Brain microvascular endothelial cell (primary cell): ENCODE results near the gene CACNA1I.

Experiments used
- DNase-seq: peaks from one replicate; pipeline ENCODE4 v3.0.0-alpha.2; 2020
- H3K27ac ChIP-seq: fragments of 250-450 bp; sonication (Bioruptor Pico); 2 replicates; pipeline ENCODE4 v1.5.1; 2020; ENCODE audit warnings: mild to moderate bottlenecking, moderate library complexity
- H3K27me3 ChIP-seq: fragments of 250-450 bp; sonication (Bioruptor Pico); replicated peaks from 2 replicates; pipeline ENCODE4 v1.5.1; 2020; ENCODE audit warnings: mild to moderate bottlenecking
- H3K36me3 ChIP-seq: fragments of 250-450 bp; sonication (Bioruptor Pico); replicated peaks from 2 replicates; pipeline ENCODE4 v1.5.1; 2020; ENCODE audit warnings: mild to moderate bottlenecking
- H3K4me3 ChIP-seq: 2 replicates; pipeline ENCODE4 v1.5.1; 2011; ENCODE audit warnings: low read depth, mild to moderate bottlenecking, control low read depth, low read length, moderate library complexity
- in situ Hi-C: cut with HindIII; loops from 2 replicates; pipeline ENCODE4 v1.10.0; 2017; ENCODE audit warnings: low sequenced_read_pairs, low pct_ligation_motif_present
- TF ChIP-seq, protein P1 (sequence below): IDR thresholded peaks from 2 replicates; pipeline ENCODE4 v1.5.1; 2011; ENCODE audit warnings: low read depth, mild to moderate bottlenecking, moderate library complexity, low read length, control low read depth, inconsistent platforms; ENCODE audit errors: missing control alignments

CACNA1I gene

DNA sequence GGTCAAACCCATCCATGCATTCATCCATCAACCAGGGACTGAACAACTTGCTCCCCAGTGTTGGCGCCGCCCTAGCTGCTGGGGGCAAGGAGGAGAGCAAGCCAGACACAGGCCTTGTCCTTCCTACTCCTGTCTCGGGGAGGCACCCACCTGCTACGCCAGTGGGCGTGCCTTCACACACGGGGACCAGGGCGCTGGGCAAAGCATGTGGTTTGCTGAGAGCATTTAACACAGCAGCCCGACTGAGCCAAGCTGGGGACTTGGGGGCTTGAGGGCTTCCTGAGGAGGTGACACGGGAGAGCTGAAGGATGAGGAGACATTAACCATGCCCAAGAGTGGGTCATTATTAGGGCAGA, 30.6 kb downstream of the CACNA1I start:
- TF ChIP-seq, protein P1, sequence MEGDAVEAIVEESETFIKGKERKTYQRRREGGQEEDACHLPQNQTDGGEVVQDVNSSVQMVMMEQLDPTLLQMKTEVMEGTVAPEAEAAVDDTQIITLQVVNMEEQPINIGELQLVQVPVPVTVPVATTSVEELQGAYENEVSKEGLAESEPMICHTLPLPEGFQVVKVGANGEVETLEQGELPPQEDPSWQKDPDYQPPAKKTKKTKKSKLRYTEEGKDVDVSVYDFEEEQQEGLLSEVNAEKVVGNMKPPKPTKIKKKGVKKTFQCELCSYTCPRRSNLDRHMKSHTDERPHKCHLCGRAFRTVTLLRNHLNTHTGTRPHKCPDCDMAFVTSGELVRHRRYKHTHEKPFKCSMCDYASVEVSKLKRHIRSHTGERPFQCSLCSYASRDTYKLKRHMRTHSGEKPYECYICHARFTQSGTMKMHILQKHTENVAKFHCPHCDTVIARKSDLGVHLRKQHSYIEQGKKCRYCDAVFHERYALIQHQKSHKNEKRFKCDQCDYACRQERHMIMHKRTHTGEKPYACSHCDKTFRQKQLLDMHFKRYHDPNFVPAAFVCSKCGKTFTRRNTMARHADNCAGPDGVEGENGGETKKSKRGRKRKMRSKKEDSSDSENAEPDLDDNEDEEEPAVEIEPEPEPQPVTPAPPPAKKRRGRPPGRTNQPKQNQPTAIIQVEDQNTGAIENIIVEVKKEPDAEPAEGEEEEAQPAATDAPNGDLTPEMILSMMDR, result no peak
- Histone ChIP-seq H3K4me3 (no peak overlapping the region), H3K27ac (no peak overlapping the region), H3K27me3 (peaks cover 19% of the 10 kb centered on the region), H3K36me3 (no peaks in the 10 kb centered on the region)
- in situ Hi-C loops, result no loop called here
- no peak for DNase-seq

DNA sequence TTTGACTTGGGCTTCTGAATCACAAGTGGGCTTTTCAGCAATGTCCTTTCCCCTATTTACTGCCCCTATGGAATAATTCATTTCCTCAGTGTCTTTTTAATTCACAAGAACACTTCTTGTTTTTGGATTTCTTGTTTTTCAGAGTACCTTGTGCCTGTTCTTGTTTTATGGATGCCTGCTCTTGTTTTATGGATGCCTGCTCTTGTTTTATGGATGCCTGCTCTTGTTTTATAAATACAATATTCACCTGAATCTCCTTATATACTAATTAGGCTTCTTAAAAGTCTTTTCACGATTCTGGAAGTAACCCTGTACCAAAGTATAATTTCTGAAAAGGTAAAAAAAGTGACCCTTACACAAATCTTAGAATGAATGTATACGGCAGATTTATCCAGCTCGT, 32.8 kb downstream of the CACNA1I start:
- in situ Hi-C loops, result no loop called here
- Histone ChIP-seq H3K36me3 (no peaks in the 10 kb centered on the region), H3K27me3 (peaks cover 8% of the 10 kb centered on the region), H3K4me3 (no peak overlapping the region), H3K27ac (no peak overlapping the region)
- TF ChIP-seq, protein P1, result no peak
- no peak for DNase-seq

DNA sequence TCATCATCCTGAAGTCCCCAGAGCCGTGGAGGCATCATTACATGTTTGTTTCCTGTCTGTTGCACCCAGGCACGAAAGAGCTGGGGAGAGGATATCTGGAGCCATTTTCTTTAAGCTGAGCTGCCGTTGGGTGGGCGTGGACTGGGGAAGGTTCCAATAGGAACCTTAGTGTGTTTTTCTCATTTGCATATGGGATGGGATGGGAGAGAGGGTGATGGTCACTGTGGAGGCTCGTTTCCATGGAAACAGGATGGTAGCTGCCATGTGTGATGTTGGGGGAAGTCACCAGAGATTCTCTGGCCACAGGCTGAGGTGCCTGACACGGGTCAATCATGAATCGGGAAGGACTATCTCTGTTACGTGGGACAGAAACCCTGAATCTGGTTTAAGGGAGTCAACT, 39.7 kb downstream of the CACNA1I start:
- no peak for DNase-seq
- H3K27me3 ChIP-seq, result peaks cover 15% of the 10 kb centered on the region
- H3K27ac ChIP-seq, result no peak overlapping the region
- H3K36me3 ChIP-seq, result no peaks in the 10 kb centered on the region
- H3K4me3 ChIP-seq, result no peak overlapping the region
- in situ Hi-C loops, result no loop called here
- TF ChIP-seq, protein P1, result no peak

DNA sequence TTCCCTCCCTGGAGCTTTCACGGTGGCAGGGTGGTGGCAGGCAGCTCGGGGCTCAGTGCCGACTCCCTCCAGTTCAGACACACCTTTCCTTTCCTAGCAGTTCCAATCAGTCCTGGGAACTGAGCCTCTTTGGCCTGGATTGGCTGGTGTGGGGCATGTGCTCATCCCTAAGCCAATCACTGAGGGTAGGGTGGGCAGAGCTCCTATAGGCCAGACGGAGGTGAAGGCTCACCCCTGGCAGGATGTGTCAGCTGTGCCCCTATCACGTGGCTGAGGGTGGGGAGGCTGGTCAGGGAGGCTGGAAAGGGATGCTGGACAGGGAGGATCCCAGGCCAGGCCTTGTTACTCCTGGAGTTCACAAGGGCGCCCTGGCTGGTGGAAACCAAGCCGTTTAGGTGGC, 40.2 kb downstream of the CACNA1I start:
- DNase-seq, result no peak
- Histone ChIP-seq H3K27me3 (peaks cover 18% of the 10 kb centered on the region), H3K27ac (no peak overlapping the region), H3K4me3 (no peak overlapping the region), H3K36me3 (no peaks in the 10 kb centered on the region)
- TF ChIP-seq, protein P1, result no peak
- in situ Hi-C loops, result no loop called here

DNA sequence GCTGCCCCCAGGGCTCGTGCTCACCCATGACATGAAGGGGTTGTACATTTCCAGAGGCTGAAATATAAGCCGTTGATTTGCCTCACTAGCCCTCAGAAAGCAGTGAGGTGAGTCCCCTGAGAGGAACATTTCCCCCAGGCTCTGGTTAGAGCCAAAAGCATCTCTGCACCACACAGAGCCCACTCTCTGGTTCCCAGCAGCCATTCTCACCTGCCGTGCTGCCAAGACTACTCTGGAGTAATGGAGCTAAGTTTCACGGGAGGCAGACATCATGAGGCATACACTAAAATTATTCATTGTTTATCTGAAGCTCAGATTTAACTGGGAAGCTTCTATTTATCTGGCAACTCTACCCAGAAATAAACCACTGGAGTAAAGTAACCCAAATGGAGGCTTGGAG, 40.8 kb downstream of the CACNA1I start:
- peaks cover 20% of the 10 kb centered on the region for H3K27me3 ChIP-seq

More for the DNA sequence above, 40.8 kb downstream of the CACNA1I start:
- Histone ChIP-seq H3K4me3 (no peak overlapping the region), H3K36me3 (no peaks in the 10 kb centered on the region), H3K27ac (no peak overlapping the region)
- TF ChIP-seq, protein P1, result no peak
- in situ Hi-C loops, result no loop called here
- DNase-seq, result no peak
